Keratinocyte (primary cell): ENCODE data around the gene PRIMPOL. TPM values are rescaled to one million over a fixed set of nuclear protein-coding genes. Genes with fewer than 3 reads are reported as not detected.

ENCODE experiments used
- DNase-seq: peaks from one replicate; pipeline ENCODE4 v3.0.0-alpha.2; 2011; ENCODE audit warnings: low read depth, missing footprints, low spot score
- FAIRE-seq: peaks from 2 replicates; lab custom pipeline; 2011; peaks lifted over from hg19 to GRCh38; lab: Jason Lieb, UNC
- H2AFZ ChIP-seq: 2 replicates; pipeline ENCODE4 v1.6.0; 2012; ENCODE audit warnings: low read length, control low read depth, inconsistent platforms; ENCODE audit not compliant: control insufficient read depth
- H3K27ac ChIP-seq: 2 replicates; pipeline ENCODE4 v1.5.1; 2011; ENCODE audit warnings: low read length; ENCODE audit not compliant: control insufficient read depth, insufficient read depth
- H3K27me3 ChIP-seq: 3 replicates; pipeline ENCODE4 v1.6.0; 2011; ENCODE audit warnings: low read length; ENCODE audit not compliant: control insufficient read depth, insufficient read depth; ENCODE audit errors: extremely low read depth
- H3K36me3 ChIP-seq, 2 experiments: 2 replicates in 1 of 2; 3 replicates in 1 of 2; pipeline ENCODE4 v1.5.1; 2011; ENCODE audit warnings: low read length in 2 of 2, mild to moderate bottlenecking in 1 of 2; ENCODE audit not compliant: control insufficient read depth in 2 of 2, insufficient read depth in 2 of 2; ENCODE audit errors: extremely low read depth in 1 of 2
- H3K4me1 ChIP-seq: 3 replicates; pipeline ENCODE4 v1.5.1; 2011; ENCODE audit warnings: low read length; ENCODE audit not compliant: control insufficient read depth, insufficient read depth; ENCODE audit errors: extremely low read depth
- H3K4me2 ChIP-seq: 3 replicates; pipeline ENCODE4 v1.6.0; 2011; ENCODE audit warnings: low read depth, low read length; ENCODE audit not compliant: control insufficient read depth, insufficient read depth; ENCODE audit errors: extremely low read depth
- H3K4me3 ChIP-seq, 3 experiments: fragments of 200-600 bp in 1 of 3; sonication (generic) in 1 of 3; 2 replicates in 2 of 3; 3 replicates in 1 of 3; pipeline ENCODE4 v1.5.1; 2011 to 2016; ENCODE audit warnings: low read length in 3 of 3, mild to moderate bottlenecking in 3 of 3, control low read depth in 2 of 3, inconsistent platforms in 1 of 3, low read depth in 1 of 3, mixed read lengths in 1 of 3, mixed run types in 1 of 3, moderate library complexity in 1 of 3; ENCODE audit not compliant: control insufficient read depth in 2 of 3, insufficient read depth in 2 of 3; ENCODE audit errors: extremely low read depth in 1 of 3
- H3K79me2 ChIP-seq: 2 replicates; pipeline ENCODE4 v1.6.0; 2012; ENCODE audit warnings: low read length; ENCODE audit not compliant: control insufficient read depth, insufficient read depth
- H3K9ac ChIP-seq: 3 replicates; pipeline ENCODE4 v1.6.0; 2011; ENCODE audit warnings: low read length; ENCODE audit not compliant: control insufficient read depth, insufficient read depth; ENCODE audit errors: extremely low read depth
- H3K9me1 ChIP-seq: 3 replicates; pipeline ENCODE4 v1.6.0; 2011; ENCODE audit warnings: low read length; ENCODE audit not compliant: control insufficient read depth, insufficient read depth; ENCODE audit errors: extremely low read depth
- H3K9me3 ChIP-seq: 2 replicates; pipeline ENCODE4 v1.5.1; 2012; ENCODE audit warnings: low read depth, low read length; ENCODE audit not compliant: control insufficient read depth
- H4K20me1 ChIP-seq: 3 replicates; pipeline ENCODE4 v1.6.0; 2011; ENCODE audit warnings: low read length; ENCODE audit not compliant: control insufficient read depth, insufficient read depth; ENCODE audit errors: extremely low read depth
- EZH2 ChIP-seq: IDR thresholded peaks from one replicate; pipeline ENCODE4 v1.6.1; 2012; ENCODE audit warnings: inconsistent platforms, mild to moderate bottlenecking, low read length, moderate library complexity
- dilution Hi-C: fragments of 300-500 bp; cut with MboI; formaldehyde crosslinking; loops from one replicate; pipeline ENCODE4 v1.7.0; 2020; ENCODE audit warnings: low sequenced_read_pairs; ENCODE audit not compliant: extremely low pct_ligation_motif_present
- polyA plus RNA-seq, 5 experiments: library from polyadenylated mRNA; depleted of rRNA in 3 of 5; stranded (reverse) in 3 of 5; stranded (forward) in 1 of 5; unstranded in 1 of 5; fragments of >200 nt; gene quantifications; 1 replicate in 1 of 5; 2 replicates in 3 of 5; 3 replicates in 1 of 5; pipeline versions ENCODE4 v1.2.1 to v1.2.3, GENCODE V29; 2011 to 2012; ENCODE audit warnings: missing spikeins in 2 of 5, low read depth in 1 of 5, low replicate concordance in 1 of 5
- TF ChIP-seq, protein P1 (sequence below), 3 experiments: IDR thresholded peaks in 1 of 3; conservative IDR thresholded peaks in 1 of 3; optimal IDR thresholded peaks in 1 of 3; 2 replicates in 2 of 3; 3 replicates in 1 of 3; pipeline versions ENCODE3 to v1.5.1; 2011; ENCODE audit warnings: low read length in 3 of 3, mild to moderate bottlenecking in 3 of 3, moderate library complexity in 2 of 3, control low read depth in 1 of 3, inconsistent platforms in 1 of 3; ENCODE audit not compliant: insufficient read depth in 2 of 3; ENCODE audit errors: extremely low read depth in 1 of 3

Gene PRIMPOL
- polyA plus RNA-seq, 1 donor (not counting 4 experiments of a cell fraction or from before 2014, with no cell fraction given): 22.8 TPM

DNA sequence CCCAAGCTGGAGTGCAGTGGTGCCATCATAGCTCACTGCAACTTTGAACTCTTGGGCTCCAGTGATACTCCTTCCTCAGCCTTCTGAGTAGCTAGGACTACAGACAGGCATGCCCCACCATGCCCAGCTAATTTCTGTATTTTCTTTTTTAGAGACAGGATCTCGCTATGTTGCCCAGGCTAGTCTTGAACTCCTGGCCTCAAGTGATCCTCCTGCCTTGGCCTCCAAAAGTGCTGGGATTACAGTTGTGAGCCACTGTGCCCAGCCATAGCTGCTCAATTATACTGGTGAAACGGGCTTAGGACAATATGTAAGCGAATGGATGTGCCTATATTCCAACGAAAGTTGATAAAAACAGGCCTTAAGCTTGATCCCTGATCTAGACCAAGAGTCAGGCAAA lies 13.4 kb upstream of the PRIMPOL start:
- H3K27me3 ChIP-seq: no peaks in the 10 kb centered on the region
- no peak overlapping the region for H3K4me3 ChIP-seq
- H3K4me1 ChIP-seq: no peaks in the 10 kb centered on the region
- no peak overlapping the region for H3K27ac ChIP-seq
- FAIRE-seq: no peak
- no peak overlapping the region for H2AFZ ChIP-seq
- no peaks in the 10 kb centered on the region for H3K9me1 ChIP-seq
- no peaks in the 10 kb centered on the region for H4K20me1 ChIP-seq
- peaks cover 28% of the 10 kb centered on the region for H3K79me2 ChIP-seq
- no peak overlapping the region for H3K4me2 ChIP-seq
- DNase-seq: no peak
- dilution Hi-C loops: no loop called here
- H3K9me3 ChIP-seq: no peaks in the 10 kb centered on the region
- no peak overlapping the region for H3K9ac ChIP-seq
- peaks cover 16 to 28% of the 10 kb centered on the region in 2 experiments for H3K36me3 ChIP-seq
- TF ChIP-seq, protein P1, sequence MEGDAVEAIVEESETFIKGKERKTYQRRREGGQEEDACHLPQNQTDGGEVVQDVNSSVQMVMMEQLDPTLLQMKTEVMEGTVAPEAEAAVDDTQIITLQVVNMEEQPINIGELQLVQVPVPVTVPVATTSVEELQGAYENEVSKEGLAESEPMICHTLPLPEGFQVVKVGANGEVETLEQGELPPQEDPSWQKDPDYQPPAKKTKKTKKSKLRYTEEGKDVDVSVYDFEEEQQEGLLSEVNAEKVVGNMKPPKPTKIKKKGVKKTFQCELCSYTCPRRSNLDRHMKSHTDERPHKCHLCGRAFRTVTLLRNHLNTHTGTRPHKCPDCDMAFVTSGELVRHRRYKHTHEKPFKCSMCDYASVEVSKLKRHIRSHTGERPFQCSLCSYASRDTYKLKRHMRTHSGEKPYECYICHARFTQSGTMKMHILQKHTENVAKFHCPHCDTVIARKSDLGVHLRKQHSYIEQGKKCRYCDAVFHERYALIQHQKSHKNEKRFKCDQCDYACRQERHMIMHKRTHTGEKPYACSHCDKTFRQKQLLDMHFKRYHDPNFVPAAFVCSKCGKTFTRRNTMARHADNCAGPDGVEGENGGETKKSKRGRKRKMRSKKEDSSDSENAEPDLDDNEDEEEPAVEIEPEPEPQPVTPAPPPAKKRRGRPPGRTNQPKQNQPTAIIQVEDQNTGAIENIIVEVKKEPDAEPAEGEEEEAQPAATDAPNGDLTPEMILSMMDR (optimal IDR thresholded peaks at IDR 0.05 in 1 of 3, IDR thresholded peaks at IDR 0.05 in 1 of 3, conservative IDR thresholded peaks at IDR 0.05 in 1 of 3; ENCODE audit: extremely low read depth in 1 of 3, insufficient read depth in 2 of 3, low read length in 3 of 3): no peak
- no peak for TF ChIP-seq EZH2

DNA sequence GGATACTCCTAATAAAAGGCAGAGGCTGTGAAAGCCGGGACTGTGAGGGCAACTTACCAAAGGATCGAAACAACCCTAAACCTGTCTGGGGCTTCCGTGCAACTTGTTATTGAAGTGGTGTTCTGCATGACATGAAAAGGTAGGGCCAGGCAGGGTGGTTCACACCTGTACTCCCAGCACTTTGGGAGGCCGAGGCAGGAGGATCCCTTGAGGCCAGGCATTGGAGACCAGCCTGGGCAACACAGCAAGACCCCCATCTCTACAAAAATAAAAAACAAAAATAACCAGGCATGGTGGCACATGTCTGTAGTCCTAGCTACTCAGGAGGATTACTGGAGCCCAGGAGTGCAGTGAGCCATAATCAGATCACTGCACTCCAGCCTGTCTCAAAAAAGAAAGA lies 12.6 kb upstream of the PRIMPOL start:
- H3K27ac ChIP-seq: no peak overlapping the region
- no peak overlapping the region for H3K4me2 ChIP-seq
- H4K20me1 ChIP-seq: no peaks in the 10 kb centered on the region
- DNase-seq (no peak), FAIRE-seq (no peak)
- H3K27me3 ChIP-seq: no peaks in the 10 kb centered on the region
- dilution Hi-C loops: no loop called here
- H3K9ac ChIP-seq: no peak overlapping the region
- H2AFZ ChIP-seq: no peak overlapping the region
- TF ChIP-seq EZH2: no peak
- TF ChIP-seq, protein P1 (optimal IDR thresholded peaks at IDR 0.05 in 1 of 3, IDR thresholded peaks at IDR 0.05 in 1 of 3, conservative IDR thresholded peaks at IDR 0.05 in 1 of 3; ENCODE audit: extremely low read depth in 1 of 3, insufficient read depth in 2 of 3, low read length in 3 of 3): no peak
- H3K4me1 ChIP-seq: no peaks in the 10 kb centered on the region
- H3K9me1 ChIP-seq: no peaks in the 10 kb centered on the region
- no peaks in the 10 kb centered on the region for H3K9me3 ChIP-seq
- H3K79me2 ChIP-seq: peaks cover 35% of the 10 kb centered on the region
- H3K36me3 ChIP-seq: peaks cover 20 to 28% of the 10 kb centered on the region in 2 experiments
- no peak overlapping the region for H3K4me3 ChIP-seq
